HTR-8/SVneo (cell line): Measurements from ENCODE around the gene NVL.
"Not testable (repeated sequence)": the region's sequence is repeated elsewhere in the genome, so short reads cannot be mapped to it uniquely, and the experiment has no call there.

Source experiments
- DNase-seq: peaks from one replicate; pipeline ENCODE4 v3.0.0; 2011; ENCODE audit warnings: low spot score, mixed read lengths; ENCODE audit not compliant: insufficient read length
- FAIRE-seq: peaks from 2 replicates; lab custom pipeline; 2011; peaks lifted over from hg19 to GRCh38; lab: Jason Lieb, UNC

NVL gene

DNA sequence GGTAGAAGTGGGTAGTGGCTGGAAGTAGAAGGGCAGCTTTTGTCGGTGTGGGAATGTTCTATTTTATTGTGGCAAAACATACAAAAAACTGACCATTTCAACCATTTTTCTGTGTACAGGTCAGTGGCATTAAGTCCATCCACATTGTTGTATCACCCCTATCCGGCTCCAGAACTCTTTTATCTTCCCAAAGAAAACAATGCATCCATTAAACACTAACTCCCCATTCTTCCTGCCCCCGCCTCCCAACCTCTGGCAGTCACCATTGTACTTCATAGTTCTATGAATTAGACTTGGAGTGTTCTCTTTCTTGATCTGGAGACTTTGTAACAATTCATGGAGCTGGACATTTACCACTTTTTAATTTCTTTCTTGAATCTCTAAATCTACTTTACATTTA, 91.2 kb downstream of the NVL start:
- FAIRE-seq (no peak), DNase-seq (no peak)

DNA sequence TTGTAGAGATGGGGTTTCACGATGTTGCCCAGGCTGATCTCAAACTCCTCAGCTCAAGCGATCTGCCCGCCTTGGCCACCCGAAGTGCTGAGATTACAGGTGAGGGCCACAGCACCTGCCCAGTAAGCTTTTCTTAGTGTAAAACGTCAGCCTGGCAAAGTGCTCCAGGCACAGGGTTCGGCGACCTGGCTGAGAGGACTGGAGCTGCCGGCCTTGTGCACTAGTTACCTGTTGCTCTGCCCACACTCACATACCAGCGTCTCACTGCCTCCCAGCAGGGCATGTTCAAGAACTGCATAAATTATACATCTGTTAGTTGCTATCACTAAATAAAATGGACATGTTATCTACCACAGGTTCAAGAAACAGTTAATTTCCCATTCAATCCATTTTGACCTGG, 91.8 kb downstream of the NVL start:
- DNase-seq: no peak
- no peak for FAIRE-seq

DNA sequence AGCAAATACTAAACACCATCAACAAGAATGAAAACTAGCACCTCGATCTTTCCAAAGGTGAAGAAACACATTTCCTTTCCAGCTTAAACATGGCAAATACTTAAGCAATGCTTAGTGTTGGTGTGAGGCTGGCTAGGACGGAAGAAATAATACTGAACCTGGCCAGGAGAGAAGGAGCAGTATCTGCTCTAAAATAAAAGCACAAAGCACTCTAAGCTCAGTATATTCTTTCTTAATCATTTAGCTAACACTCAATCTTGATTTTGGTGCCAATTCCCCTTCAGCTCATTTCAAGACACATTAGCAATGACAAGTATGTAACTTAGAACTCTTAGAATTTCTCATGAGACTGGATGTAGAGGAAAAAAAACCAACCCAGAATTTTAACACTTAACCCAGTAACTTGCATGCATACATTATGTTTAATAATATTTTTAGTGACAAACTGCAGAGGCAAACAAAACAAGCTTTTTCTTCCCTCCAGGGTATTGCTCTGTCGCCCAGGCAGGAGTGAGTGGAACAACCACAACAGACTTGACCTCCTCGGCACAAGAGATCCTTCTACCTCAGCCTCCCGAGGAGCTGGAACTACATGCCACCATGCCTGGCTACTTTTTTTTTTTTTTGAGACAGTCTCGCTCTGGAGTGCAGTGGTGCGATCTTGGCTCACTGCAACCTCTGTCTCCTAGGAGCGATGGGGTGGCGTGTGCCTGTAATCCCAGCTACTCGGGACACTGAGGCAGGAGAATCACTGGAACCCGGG, 92.7 kb downstream of the NVL start:
- DNase-seq (no peak), FAIRE-seq (no peak)

DNA sequence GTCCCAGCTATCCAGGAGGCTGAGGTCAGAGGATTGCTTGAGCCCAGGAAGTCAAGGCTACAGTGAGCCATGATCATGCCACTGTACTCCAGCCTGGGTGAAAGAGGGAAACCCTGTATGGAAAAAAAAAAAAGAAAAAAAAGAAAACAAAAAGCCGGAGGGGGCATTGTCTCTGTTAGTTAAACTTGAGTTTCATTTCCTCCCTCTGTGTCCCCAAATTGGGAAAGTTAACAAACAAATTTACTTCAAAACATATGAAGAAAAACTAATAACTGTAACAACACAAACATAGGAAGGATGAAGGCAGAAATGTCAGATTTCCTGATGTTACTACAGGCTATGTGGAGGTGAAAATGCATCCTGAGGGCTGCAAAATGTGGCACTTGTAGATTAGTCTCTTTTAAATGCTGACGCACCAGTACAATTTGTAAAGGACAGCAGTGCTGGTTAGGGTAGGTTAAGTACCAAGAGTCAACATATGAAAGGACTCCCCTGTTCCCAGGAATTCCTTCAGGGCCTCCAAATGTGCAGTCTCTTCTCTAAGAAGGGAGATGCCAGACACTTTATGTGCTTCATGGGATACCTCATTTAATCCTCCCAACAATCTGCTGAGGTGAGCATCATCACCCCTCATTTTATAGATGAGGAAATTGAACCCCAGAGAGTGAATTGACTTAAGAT, 94.0 kb downstream of the NVL start:
- FAIRE-seq: no peak
- no peak for DNase-seq

DNA sequence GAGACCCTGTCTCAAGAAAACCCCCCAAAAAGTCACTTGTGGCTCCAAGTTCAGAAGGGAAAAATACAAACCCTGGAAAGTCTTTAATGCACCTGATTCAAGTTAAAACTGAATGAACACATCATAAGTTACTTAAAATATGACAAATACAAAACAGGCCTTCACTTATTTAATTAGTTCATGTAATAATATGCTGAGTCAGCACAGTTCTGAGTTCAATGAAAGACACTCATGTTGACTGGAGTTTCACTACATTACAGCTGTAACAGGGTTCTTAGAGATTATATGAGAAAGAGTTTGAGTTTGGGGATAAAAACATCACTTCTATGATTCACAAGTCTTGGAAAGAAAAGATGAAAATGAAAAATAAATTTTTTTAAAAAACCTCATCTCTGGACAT, 96.0 kb downstream of the NVL start:
- no peak for FAIRE-seq
- no peak for DNase-seq

DNA sequence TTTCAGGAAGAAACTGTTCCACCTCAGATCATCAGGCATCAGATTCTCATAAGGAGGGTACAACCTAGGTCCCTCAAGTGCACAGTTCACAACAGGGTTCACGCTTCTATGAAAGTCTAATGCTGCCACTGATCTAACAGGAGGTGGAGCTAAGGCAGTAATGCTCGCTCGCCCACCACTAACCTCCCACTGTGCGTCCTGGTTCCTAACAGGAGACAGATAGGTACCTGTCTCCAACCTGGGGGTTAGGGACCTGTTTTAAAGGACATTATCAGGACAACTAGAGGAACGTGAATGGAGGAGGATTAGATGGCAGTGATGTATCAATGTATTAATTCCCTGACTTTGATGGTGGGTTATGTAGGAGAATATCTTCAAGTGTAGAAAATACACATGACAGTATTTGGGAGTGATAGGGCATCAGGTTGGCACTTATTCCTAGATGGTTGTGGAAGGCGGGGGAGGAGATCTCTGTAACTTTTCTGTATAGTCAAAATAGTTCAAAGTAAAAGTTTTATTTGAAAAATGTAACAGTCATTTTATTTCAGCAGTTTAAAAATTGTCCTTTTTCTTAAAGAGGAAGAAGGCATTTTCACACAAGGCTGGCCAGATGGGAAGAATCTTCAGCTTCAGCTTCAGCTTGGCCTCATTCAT, 103.0 kb downstream of the NVL start:
- no peak for DNase-seq
- no peak for FAIRE-seq

DNA sequence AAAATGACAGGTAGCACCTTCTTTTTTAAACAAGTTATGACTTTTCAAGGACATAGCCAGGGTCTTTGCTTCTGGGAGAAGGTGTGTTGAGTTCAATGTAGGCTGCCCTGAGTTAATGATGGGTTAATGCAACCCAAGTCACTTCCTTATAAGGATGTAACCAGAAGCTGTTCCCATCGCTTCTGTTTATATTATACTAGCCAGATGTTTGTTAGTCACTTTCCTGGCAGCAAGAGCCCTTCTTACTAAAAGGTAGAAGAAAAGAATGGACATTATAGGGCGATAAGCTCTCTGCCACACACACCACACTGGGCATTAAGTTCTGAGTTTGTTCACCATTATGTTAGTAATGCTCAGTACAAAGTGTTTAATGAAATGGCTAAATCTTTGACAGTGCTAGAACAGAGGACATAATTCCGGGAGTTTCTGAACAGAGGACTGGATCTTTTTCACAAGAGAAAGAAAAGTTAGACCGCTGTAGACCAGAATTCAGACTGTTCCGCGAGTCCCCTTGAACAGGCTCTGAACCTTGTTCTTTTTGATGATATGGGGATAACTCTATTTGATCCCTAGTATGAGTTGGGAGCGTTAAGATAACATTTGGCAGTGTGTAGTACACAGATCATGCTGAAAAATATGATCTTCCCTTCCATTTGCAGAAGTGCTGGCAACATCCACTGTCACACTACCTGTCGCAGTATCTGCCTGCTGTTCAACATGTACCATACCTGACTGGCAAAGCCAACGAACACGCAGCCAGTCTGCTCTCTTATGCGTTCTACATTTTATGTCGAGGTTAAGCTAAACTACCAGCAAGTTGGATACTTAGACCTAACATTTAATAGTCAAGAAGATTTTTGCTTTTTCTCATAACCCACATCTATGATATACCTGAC, 105.9 kb downstream of the NVL start:
- DNase-seq (no peak), FAIRE-seq (no peak)

DNA sequence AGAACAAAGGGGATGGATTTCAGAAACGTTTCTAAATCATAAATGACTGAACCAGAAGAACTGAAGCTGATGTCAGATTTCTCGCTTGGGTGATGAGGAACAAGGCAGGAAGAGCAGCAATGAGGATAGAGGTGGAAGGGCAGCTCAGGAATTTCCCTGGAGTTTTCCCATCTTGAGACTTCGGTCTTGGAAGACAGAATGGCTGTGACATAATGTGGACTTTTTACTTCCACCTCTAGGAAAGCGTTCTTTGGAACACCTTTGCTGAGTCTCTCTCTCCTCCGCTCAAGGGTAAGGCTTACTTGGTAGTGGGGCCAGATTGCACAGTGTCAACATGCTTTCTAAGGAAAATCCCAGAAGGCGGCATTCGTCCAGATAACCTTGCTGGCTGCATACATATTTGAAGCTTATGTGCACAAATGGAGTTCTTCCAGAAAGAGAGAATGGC, 110.3 kb downstream of the NVL start:
- FAIRE-seq (no peak), DNase-seq (no peak)

DNA sequence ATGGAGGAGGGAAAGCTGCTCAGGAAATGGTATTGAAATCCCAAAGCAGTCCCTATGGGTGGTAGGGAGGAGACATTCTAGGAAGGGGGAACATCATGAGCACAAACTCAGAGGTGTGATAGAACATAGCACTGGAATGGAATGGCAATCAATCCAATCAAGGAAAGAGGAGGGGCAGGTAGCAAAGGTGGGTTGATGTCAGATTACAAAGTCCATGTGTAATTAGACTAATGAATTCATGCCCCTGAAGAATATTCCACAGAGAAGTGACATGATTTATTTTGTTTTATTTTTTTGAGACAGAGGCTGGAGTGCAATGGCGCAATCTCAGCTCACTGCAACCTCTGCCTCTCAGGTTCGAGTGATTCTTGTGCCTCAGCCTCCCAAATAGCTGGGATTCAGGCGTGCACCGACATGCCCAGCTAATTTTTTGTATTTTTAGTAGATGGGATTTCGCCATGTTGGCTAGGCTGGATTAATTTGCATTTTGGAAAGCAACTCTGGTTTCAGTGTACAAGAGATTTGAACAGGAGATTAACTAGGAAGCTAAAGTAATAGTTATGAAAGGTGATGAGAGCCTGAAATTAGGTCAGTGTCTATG, 110.9 kb downstream of the NVL start:
- no peak for DNase-seq
- no peak for FAIRE-seq

DNA sequence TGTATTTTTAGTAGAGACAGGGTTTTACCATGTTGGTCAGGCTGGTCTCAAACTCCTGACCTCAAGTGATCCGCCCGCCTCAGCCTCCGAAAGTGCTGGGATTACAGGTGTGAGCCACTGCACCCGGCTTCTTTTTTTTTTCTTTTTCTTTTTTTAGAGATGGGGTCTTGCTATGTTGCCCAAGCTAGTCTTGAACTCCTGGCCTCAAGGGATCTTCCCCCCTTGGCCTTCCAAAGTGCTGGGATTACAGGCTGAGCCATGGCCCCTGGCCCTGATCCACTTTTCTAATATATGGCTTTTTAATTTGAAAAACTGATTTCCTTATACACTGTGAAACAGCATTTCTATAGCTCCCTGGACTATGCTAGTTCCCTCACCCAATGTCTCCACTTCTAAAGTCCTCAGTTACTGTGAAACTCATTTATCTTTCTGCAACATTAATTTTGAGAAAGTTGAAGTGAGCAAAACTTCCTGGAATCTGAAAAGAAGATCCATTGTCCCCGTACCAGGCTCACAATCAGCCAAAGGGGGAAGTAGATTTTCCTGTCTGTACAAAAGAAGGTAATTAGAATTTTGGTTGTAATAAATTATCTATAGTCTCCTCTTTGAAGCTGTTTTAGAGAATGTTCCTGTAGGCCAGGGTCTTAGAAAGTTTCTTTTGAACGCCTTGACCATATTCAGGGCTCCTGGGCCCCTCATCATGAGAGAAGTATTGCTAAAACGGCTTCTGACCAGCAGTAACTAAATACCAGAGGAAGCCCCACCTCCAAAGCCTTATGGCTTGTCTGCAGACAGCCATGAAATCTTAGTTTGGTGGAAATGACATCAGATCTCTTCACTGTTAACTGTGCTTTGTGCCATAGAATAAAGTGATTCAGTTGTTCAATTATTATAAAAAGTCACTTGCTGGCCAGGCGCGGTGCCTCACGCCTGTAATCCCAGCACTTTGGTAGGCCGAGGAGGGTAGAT, 112.0 kb downstream of the NVL start:
- DNase-seq (no peak), FAIRE-seq (no peak)

DNA sequence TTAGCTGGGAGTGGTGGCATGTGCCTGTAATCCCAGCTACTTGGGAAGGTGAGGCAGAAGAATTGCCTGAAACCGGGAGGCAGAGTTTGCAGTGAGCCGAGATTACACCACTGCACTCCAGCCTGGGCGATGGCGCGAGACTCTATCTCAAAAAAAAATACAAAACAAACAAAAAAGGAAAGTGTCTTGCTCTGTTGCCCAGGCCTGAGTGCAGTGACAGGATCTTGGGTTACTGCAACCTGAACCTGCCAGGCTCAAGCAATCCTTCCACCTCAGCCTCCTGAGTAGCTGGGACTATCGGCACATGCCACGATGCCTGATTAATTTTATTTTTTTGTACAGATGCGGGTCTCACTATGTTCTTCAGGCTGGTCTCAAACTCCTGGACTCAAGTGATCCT, 113.6 kb downstream of the NVL start:
- FAIRE-seq (no peak), DNase-seq (no peak)

DNA sequence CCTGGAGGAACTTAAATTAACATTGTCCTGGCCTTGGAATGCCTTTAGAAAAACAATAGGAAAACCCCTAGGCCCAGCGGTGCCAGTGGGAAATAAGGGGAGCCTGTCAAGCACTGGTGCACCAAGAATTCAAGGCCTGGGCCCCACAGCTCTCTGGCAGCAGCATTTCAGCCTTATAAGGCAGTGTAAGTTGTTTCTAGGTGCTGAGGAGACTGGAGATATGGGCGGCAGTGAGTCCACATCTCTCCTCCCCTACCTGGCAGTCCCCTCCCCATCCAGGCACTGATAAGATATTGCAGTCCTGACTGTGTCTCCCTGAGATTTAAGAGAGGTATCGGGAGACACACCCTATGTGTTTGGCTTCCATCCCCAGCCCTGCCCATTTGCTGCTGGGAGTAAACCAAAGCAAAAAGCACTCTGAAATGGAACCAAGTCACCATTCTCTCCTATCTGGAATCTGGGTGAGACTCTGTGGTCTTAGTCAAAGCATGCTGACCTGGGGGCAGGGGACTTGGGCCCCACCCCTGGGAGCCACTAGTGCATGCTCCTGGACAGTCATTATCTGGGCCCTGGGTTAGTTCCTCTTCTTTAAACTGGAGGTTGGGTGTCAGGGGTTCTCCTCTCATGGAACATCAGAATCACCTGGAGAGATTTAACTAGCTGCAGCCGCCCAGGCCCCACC, 116.4 kb downstream of the NVL start:
- DNase-seq: no peak
- no peak for FAIRE-seq

DNA sequence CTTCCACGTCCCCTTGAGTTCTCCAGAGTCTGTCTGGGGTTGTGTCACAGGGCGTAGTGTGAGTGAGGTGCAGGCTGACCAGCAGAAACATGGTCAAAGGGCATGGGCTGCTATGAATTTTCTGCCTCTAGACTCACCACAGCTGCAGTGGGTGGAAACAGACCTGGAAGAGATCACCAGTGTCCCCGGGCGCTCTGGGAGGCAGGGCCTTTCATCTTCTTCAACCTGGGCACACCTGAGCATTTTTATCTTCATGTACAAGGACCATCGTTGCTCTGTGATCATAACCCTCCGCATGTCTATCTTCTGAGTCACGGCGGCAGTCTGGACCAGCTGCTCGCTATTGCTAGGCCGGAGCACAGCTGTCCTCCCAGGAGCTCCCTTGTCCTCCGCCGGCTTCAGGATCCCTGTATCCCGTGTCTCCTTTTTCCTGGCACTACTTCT, 117.3 kb downstream of the NVL start:
- FAIRE-seq: no peak
- no peak for DNase-seq

DNA sequence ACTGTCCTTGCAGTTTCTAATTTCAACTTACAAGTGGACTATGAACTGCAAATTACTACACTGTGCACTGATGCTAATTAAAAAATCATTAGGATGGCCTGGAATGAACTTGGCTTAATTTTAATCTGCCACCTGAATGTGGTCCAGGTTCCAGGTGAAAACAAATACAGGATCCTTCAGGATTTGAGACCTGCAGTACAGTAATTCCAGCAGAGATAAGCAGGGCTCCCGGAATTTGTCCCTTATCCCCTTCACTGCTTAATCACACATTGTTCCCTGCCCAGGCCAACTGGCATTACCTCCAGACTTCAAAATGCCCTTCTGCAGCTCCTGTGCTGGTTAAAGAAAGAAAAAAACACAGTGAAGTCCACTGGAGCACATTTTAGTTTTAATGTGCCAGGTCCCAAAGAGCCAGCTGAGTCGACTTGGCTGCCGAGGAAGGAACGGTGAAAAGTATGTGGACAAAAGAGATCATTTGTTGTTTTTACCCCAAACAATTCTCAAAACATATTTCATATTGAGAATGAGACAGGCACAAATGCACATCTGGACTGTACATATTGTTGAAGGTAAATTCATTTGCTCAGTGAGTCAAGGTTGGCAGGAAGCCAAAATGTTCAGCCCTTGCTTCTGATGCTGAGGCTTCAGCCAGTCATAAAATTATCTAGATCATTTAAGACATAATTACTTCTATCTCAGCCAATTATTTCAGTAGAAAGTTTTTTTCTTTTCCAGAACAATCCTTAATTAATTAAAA, 118.6 kb downstream of the NVL start:
- FAIRE-seq: no peak
- no peak for DNase-seq

DNA sequence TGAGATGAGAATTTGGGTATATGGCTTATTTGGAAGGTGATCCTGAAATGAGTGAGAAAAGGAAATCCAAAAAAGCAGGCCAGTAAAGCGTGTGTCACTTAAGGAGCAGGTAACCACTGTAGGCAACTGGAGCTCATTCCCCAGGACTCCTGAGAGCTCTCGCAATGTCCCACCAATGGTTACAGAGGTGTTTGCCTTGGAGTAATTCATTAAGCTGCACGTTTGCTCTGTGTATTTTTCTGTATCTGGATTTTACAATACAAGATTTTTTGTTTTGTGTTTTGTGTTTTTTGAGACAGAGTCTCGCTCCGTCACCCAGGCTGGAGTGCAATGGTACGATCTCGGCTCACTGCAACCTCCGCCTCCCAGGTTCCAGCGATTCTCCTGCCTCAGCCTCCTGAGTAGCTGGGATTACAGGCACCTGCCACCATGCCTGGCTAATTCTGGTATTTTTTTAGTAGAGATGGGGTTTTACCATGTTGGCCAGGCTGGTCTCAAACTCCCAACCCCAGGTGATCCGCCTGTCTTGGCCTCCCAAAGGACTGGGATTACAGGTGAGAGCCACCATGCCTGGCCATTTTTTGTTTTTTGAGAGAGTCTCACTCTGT, 123.9 kb downstream of the NVL start:
- not testable (repeated sequence) for FAIRE-seq, DNase-seq

DNA sequence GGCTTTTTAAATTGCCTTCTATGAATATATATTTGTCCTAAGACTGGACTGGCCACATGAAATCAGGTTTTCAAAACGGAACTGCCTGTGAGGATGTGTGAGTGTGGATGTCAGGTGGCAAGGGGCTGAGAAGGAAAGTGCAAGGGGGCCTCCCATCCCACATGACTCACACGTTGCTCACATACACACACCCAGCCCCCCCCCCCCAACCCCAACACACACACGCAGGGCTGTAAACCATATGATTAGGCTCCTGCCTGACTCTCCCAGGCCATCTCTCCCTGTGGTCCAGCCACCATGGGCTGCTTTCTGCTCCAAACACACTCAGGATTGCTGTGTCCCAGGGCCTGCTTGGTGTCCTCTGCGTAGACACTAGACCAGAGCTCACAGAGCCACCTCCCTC, 124.5 kb downstream of the NVL start:
- peak; percentile 58 for DNase-seq
- FAIRE-seq: no peak
